Neural cell (in vitro differentiated cells): ENCODE results near the gene PANX2. TPM values are rescaled to one million over a fixed set of nuclear protein-coding genes. Genes with fewer than 3 reads are reported as not detected.

ENCODE experiments used
- H2AFZ ChIP-seq: fragments of 200-600, 300-800 bp; sonication (generic), shearing (Covaris generic); 2 replicates; pipeline ENCODE4 v1.6.0; 2014; ENCODE audit warnings: low read depth, mild to moderate bottlenecking, antibody characterized with exemption, low read length, moderate library complexity
- H3F3A ChIP-seq: fragments of 200-600 bp; shearing (Covaris generic); 2 replicates; pipeline ENCODE4 v1.6.1; 2016; ENCODE audit warnings: mild to moderate bottlenecking, moderate library complexity, mixed read lengths, antibody characterized with exemption, low read length; ENCODE audit not compliant: insufficient read depth, poor library complexity, severe bottlenecking
- H3K27ac ChIP-seq: fragments of 200-600, 300-800 bp; sonication (generic), shearing (Covaris generic); 2 replicates; pipeline ENCODE4 v1.5.1; 2014; ENCODE audit warnings: mild to moderate bottlenecking, low read length, moderate library complexity
- H3K27me3 ChIP-seq: fragments of 300-800, 200-600 bp; sonication (generic), shearing (Covaris generic); 2 replicates; pipeline ENCODE4 v1.6.0; 2014; ENCODE audit warnings: mild to moderate bottlenecking, low read depth, low read length, moderate library complexity; ENCODE audit not compliant: insufficient read depth
- H3K36me3 ChIP-seq: fragments of 300-800, 200-600 bp; sonication (generic), shearing (Covaris generic); 2 replicates; pipeline ENCODE4 v1.5.1; 2014; ENCODE audit warnings: mild to moderate bottlenecking, antibody characterized with exemption, low read length, moderate library complexity; ENCODE audit not compliant: insufficient read depth
- H3K4me2 ChIP-seq: fragments of 300-800, 200-600 bp; sonication (generic), shearing (Covaris generic); 2 replicates; pipeline ENCODE4 v1.6.0; 2014; ENCODE audit warnings: mild to moderate bottlenecking, low read length
- H3K4me3 ChIP-seq: fragments of 300-800, 200-600 bp; sonication (generic), shearing (Covaris generic); 2 replicates; pipeline ENCODE4 v1.5.1; 2014; ENCODE audit warnings: mild to moderate bottlenecking, low read length, moderate library complexity
- H3K79me2 ChIP-seq: fragments of 200-600 bp; shearing (Covaris generic); replicated peaks from 2 replicates; pipeline ENCODE4 v1.6.0; 2014; ENCODE audit warnings: mild to moderate bottlenecking, low read length, moderate library complexity; ENCODE audit not compliant: insufficient read depth
- H3K9ac ChIP-seq: fragments of 300-800, 200-600 bp; sonication (generic), shearing (Covaris generic); 2 replicates; pipeline ENCODE4 v1.6.1; 2016; ENCODE audit warnings: mild to moderate bottlenecking, low read length, mixed read lengths
- H3K9me2 ChIP-seq: fragments of 200-600 bp; shearing (Covaris generic); 2 replicates; pipeline ENCODE4 v1.6.1; 2016; ENCODE audit warnings: mild to moderate bottlenecking, low read length, mixed read lengths; ENCODE audit not compliant: insufficient read depth
- H3K9me3 ChIP-seq: fragments of 200-600, 300-800 bp; sonication (generic), shearing (Covaris generic); 2 replicates; pipeline ENCODE4 v1.6.1; 2016; ENCODE audit warnings: mild to moderate bottlenecking, mixed run types, low read length, moderate library complexity, mixed read lengths
- H4K20me1 ChIP-seq: fragments of 200-600 bp; shearing (Covaris generic); 2 replicates; pipeline ENCODE4 v1.6.1; 2016; ENCODE audit warnings: mild to moderate bottlenecking, mixed run types; ENCODE audit not compliant: insufficient read depth
- EP300 ChIP-seq: fragments of 450-650 bp; conservative IDR thresholded peaks from 2 replicates; pipeline ENCODE4 v1.6.1; 2014; ENCODE audit warnings: antibody characterized with exemption, mild to moderate bottlenecking, moderate library complexity; ENCODE audit not compliant: poor library complexity, severe bottlenecking
- EZH2 ChIP-seq: fragments of 200-600, 300-800 bp; shearing (Covaris generic), sonication (generic); IDR thresholded peaks from 2 replicates; pipeline ENCODE4 v1.6.1; 2014; ENCODE audit warnings: antibody characterized with exemption, low read length, borderline replicate concordance, mild to moderate bottlenecking; ENCODE audit not compliant: insufficient read depth, poor library complexity, severe bottlenecking
- MXI1 ChIP-seq: fragments of 450-650 bp; conservative IDR thresholded peaks from 2 replicates; pipeline ENCODE4 v1.6.1; 2014; ENCODE audit warnings: antibody characterized with exemption, mild to moderate bottlenecking; ENCODE audit not compliant: poor library complexity, severe bottlenecking
- POLR2AphosphoS5 ChIP-seq: IDR thresholded peaks from 2 replicates; pipeline ENCODE4 v1.6.1; 2012
- RAD21 ChIP-seq: fragments of 450-650 bp; conservative IDR thresholded peaks from 2 replicates; pipeline ENCODE4 v1.6.1; 2014; ENCODE audit warnings: antibody characterized with exemption, mild to moderate bottlenecking, moderate library complexity
- REST ChIP-seq: IDR thresholded peaks from 2 replicates; pipeline ENCODE4 v1.6.1; 2012; ENCODE audit warnings: borderline replicate concordance
- SMC3 ChIP-seq: fragments of 450-650 bp; conservative IDR thresholded peaks from 2 replicates; pipeline ENCODE4 v1.6.1; 2014; ENCODE audit warnings: antibody characterized with exemption, mild to moderate bottlenecking, moderate library complexity; ENCODE audit not compliant: poor library complexity
- TAF1 ChIP-seq: IDR thresholded peaks from 2 replicates; pipeline ENCODE4 v1.6.1; 2012; ENCODE audit warnings: low read depth
- polyA plus RNA-seq: library from polyadenylated mRNA; depleted of rRNA; stranded (reverse); fragments of >200 nt; gene quantifications from 2 replicates; pipeline ENCODE4 v1.2.3, GENCODE V29; 2014
- TF ChIP-seq, protein P1 (sequence below): fragments of 450-650 bp; IDR thresholded peaks from 2 replicates; pipeline ENCODE4 v1.5.1; 2014; ENCODE audit warnings: antibody characterized with exemption, mild to moderate bottlenecking, moderate library complexity; ENCODE audit not compliant: poor library complexity, severe bottlenecking

Gene PANX2
- polyA plus RNA-seq, 1 donor from 2014 or later, result 3.4 TPM

DNA sequence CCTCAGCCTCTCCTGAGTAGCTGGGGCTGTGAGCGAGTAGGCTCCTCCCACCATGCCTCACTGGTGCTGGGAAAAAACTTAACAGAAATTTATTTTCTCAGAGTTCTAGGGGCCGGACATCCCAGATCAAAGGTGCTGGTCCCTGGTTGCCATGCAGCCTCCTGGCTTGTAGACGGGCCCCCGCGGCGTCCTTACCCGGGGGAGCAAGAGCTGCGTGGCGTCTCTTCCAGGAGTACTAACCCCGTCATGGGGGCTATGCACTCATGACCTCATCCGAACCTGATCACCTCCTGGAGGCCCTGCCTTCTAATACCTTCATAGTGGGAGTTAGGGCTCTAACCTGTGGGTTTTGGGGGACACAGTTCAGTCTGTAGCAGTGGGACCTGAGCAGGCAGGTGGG is 17.8 kb downstream of the PANX2 start:
- TF ChIP-seq RAD21 (no peak), TAF1 (no peak), EZH2 (no peak), REST (no peak), EP300 (no peak), POLR2AphosphoS5 (no peak), MXI1 (no peak), SMC3 (no peak)
- TF ChIP-seq, protein P1, sequence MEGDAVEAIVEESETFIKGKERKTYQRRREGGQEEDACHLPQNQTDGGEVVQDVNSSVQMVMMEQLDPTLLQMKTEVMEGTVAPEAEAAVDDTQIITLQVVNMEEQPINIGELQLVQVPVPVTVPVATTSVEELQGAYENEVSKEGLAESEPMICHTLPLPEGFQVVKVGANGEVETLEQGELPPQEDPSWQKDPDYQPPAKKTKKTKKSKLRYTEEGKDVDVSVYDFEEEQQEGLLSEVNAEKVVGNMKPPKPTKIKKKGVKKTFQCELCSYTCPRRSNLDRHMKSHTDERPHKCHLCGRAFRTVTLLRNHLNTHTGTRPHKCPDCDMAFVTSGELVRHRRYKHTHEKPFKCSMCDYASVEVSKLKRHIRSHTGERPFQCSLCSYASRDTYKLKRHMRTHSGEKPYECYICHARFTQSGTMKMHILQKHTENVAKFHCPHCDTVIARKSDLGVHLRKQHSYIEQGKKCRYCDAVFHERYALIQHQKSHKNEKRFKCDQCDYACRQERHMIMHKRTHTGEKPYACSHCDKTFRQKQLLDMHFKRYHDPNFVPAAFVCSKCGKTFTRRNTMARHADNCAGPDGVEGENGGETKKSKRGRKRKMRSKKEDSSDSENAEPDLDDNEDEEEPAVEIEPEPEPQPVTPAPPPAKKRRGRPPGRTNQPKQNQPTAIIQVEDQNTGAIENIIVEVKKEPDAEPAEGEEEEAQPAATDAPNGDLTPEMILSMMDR, result no peak
- no peaks in the 10 kb centered on the region for H3K9me3 ChIP-seq
- no peak overlapping the region for H2AFZ ChIP-seq
- H3K9me2 ChIP-seq, result no peaks in the 10 kb centered on the region
- H3F3A ChIP-seq, result no peaks in the 10 kb centered on the region
- no peak overlapping the region for H3K27ac ChIP-seq
- no peaks in the 10 kb centered on the region for H3K36me3 ChIP-seq
- H3K9ac ChIP-seq, result no peak overlapping the region
- H4K20me1 ChIP-seq, result no peaks in the 10 kb centered on the region
- H3K27me3 ChIP-seq, result no peaks in the 10 kb centered on the region
- no peak overlapping the region for H3K4me2 ChIP-seq
- H3K79me2 ChIP-seq, result peaks cover 2% of the 10 kb centered on the region
- no peak overlapping the region for H3K4me3 ChIP-seq

DNA sequence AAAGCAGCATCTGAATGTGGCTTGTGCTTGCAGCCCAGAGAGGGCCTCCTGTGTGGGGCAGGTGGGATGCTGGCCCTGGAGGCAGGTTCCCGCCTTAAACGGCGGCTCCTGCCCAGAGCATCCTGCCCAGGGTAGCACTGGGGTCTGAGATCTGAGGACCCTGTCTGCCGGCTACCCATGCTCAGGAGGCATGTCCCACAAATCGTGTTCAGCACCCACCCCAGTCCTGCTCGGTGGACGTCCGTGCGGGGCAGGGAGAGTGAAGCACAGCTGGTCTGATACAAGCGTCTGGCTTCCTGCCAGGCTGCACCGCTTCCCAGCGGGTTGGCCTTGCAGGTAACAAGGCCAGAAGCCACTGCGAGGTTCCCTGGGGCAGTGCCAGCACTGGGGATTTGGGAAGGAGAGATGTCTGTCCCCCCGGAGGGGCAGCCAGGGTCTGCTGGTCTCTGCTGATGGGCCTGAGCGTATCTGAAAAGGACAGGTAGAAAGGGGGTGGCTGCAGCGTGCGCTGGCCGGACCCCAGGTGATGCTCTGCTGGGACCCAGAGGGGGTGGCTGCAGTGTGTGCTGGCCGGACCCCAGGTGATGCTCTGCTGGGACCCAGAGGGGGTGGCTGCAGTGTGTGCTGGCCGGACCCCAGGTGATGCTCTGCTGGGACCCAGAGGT is 18.8 kb downstream of the PANX2 start:
- Histone ChIP-seq H3K27me3 (no peaks in the 10 kb centered on the region), H3K9ac (no peak overlapping the region), H3K79me2 (peaks cover 2% of the 10 kb centered on the region), H3K36me3 (no peaks in the 10 kb centered on the region), H3K4me3 (no peak overlapping the region), H3K9me2 (no peaks in the 10 kb centered on the region), H2AFZ (no peak overlapping the region), H3K27ac (no peak overlapping the region), H3F3A (no peaks in the 10 kb centered on the region), H3K9me3 (no peaks in the 10 kb centered on the region), H4K20me1 (no peaks in the 10 kb centered on the region), H3K4me2 (no peak overlapping the region)
- TF ChIP-seq EP300, result no peak
- TF ChIP-seq, protein P1, result no peak
- TF ChIP-seq TAF1, result no peak
- TF ChIP-seq SMC3, result no peak
- TF ChIP-seq RAD21, result no peak
- TF ChIP-seq POLR2AphosphoS5, result no peak
